RWPE2 (cell line): Measurements from ENCODE around the gene ANKS1B.
A peak's percentile ranks its signal among the peaks of the same experiment; 100 is the strongest.
"Not testable (repeated sequence)": the region's sequence is repeated elsewhere in the genome, so short reads cannot be mapped to it uniquely, and the experiment has no call there.

Experiments used
- ATAC-seq: fragments of 200-7000 bp; cut with Tn5 transposase; 3 replicates; pipeline ENCODE4 v1.9.1; 2021; ENCODE audit warnings: low read depth
- DNase-seq: peaks from one replicate; pipeline ENCODE4 v3.0.0-alpha.2; 2020; ENCODE audit warnings: low spot score
- H3K27ac ChIP-seq: fragments of 450-650 bp; 2 replicates; pipeline ENCODE4 v1.5.1; 2017; ENCODE audit warnings: mild to moderate bottlenecking; ENCODE audit not compliant: poor library complexity, severe bottlenecking
- H3K27me3 ChIP-seq: fragments of 250-450 bp; sonication (Bioruptor Pico); 2 replicates; pipeline ENCODE4 v1.5.1; 2021; ENCODE audit warnings: mild to moderate bottlenecking, moderate library complexity; ENCODE audit not compliant: insufficient read depth, poor library complexity, severe bottlenecking
- H3K36me3 ChIP-seq: fragments of 250-450 bp; sonication (Bioruptor Pico); 2 replicates; pipeline ENCODE4 v1.5.1; 2020; ENCODE audit warnings: low read depth, mild to moderate bottlenecking, moderate library complexity
- H3K4me1 ChIP-seq: fragments of 250-450 bp; sonication (Bioruptor Pico); 2 replicates; pipeline ENCODE4 v1.5.1; 2021; ENCODE audit warnings: mild to moderate bottlenecking, moderate library complexity; ENCODE audit not compliant: insufficient read depth, poor library complexity, severe bottlenecking
- H3K4me3 ChIP-seq: fragments of 250-450 bp; sonication (Bioruptor Pico); 2 replicates; pipeline ENCODE4 v1.5.1; 2021; ENCODE audit warnings: mild to moderate bottlenecking, moderate library complexity; ENCODE audit not compliant: severe bottlenecking
- H3K9me3 ChIP-seq: fragments of 250-450 bp; sonication (Bioruptor Pico); 2 replicates; pipeline ENCODE4 v1.5.1; 2021; ENCODE audit warnings: mild to moderate bottlenecking, moderate library complexity; ENCODE audit not compliant: severe bottlenecking
- TF ChIP-seq, protein P1 (sequence below): fragments of 450-650 bp; IDR thresholded peaks from one replicate; pipeline ENCODE4 v1.5.1; 2017; ENCODE audit warnings: mild to moderate bottlenecking, moderate library complexity; ENCODE audit not compliant: poor library complexity, severe bottlenecking

The ANKS1B gene

DNA sequence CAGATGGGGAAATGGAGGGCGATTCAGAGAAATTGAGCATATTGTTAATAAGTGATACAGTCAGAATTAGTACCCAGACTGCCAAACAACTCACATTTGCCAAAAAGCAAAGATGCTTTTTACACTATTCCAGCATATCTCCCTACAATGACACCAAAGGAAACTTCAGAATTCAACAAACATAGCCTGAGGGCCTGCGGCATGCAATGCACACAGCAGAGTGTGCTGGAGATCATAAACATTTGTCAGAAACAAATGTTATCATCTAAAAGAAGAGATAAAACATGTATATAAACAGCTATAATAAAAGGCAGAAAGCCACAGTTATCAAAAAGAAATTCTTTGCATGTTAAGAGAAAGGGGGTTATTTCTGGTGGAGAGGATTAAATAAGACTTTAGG lies 357.3 kb downstream of the ANKS1B start:
- no peak for DNase-seq
- no peaks in the 10 kb centered on the region for H3K4me1 ChIP-seq
- no peak overlapping the region for H3K4me3 ChIP-seq
- no peaks in the 10 kb centered on the region for H3K27me3 ChIP-seq
- no peaks in the 10 kb centered on the region for H3K9me3 ChIP-seq
- no peaks in the 10 kb centered on the region for H3K36me3 ChIP-seq
- no peak for ATAC-seq
- TF ChIP-seq, protein P1, sequence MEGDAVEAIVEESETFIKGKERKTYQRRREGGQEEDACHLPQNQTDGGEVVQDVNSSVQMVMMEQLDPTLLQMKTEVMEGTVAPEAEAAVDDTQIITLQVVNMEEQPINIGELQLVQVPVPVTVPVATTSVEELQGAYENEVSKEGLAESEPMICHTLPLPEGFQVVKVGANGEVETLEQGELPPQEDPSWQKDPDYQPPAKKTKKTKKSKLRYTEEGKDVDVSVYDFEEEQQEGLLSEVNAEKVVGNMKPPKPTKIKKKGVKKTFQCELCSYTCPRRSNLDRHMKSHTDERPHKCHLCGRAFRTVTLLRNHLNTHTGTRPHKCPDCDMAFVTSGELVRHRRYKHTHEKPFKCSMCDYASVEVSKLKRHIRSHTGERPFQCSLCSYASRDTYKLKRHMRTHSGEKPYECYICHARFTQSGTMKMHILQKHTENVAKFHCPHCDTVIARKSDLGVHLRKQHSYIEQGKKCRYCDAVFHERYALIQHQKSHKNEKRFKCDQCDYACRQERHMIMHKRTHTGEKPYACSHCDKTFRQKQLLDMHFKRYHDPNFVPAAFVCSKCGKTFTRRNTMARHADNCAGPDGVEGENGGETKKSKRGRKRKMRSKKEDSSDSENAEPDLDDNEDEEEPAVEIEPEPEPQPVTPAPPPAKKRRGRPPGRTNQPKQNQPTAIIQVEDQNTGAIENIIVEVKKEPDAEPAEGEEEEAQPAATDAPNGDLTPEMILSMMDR = no peak
- no peak overlapping the region for H3K27ac ChIP-seq

DNA sequence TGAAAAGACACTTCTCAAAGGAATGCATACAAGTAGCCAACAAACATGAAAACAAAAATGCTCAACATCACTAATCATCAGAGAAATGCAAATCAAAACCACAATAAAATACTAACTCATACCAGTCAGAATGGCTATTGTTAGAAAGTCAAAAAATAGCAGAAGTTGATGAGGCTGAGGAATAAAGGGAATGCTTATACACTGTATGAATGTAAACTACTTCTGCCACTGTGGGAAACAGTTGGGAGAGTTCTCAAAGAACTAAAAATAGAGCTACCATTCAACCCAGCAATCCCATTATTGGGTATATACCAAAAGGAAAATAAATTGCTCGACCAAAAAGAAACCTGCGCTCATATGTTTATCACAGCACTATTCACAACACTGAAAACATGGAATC lies 360.1 kb downstream of the ANKS1B start:
- not testable (repeated sequence) for H3K27me3 ChIP-seq

DNA sequence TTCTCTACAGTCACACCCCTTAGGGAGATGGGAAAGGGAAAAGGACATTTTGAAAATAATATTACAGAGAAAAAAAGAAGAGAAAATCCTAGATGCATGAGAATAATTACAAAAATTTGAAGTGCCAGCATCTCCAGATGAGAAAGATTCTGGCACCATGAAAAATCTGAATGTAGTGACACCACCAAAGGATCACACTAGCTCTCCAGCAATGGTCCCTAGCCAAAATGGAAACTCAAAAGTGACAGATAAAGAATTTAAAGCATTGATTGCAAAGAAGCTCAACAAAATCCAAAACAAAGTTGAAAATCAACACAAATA lies 364.6 kb downstream of the ANKS1B start:
- no peaks in the 10 kb centered on the region for H3K36me3 ChIP-seq
- DNase-seq (no peak), ATAC-seq (no peak)
- no peaks in the 10 kb centered on the region for H3K27me3 ChIP-seq
- no peak overlapping the region for H3K27ac ChIP-seq
- TF ChIP-seq, protein P1 = no peak
- no peaks in the 10 kb centered on the region for H3K4me1 ChIP-seq
- H3K4me3 ChIP-seq = no peak overlapping the region
- H3K9me3 ChIP-seq = peaks cover 6% of the 10 kb centered on the region

More for the DNA sequence above, 360.1 kb downstream of the ANKS1B start:
- not testable (repeated sequence) for ATAC-seq, H3K27ac ChIP-seq, DNase-seq, H3K4me1 ChIP-seq, H3K36me3 ChIP-seq, H3K9me3 ChIP-seq, H3K4me3 ChIP-seq

- TF ChIP-seq, protein P1 = peak; percentile 42
- peaks cover 6% of the 10 kb centered on the region for H3K9me3 ChIP-seq
- H3K27me3 ChIP-seq = no peaks in the 10 kb centered on the region
- no peaks in the 10 kb centered on the region for H3K36me3 ChIP-seq
- no peak overlapping the region for H3K27ac ChIP-seq
- no peak for DNase-seq
- no peaks in the 10 kb centered on the region for H3K4me1 ChIP-seq
- no peak overlapping the region for H3K4me3 ChIP-seq
- no peak for ATAC-seq
Observed at GRCh38 chr12:99619389-99620158, 365.2 kb downstream of the ANKS1B start.

- no peak for DNase-seq
- no peak overlapping the region for H3K27ac ChIP-seq
Observed at GRCh38 chr12:99618657-99619056, 366.1 kb downstream of the ANKS1B start.

More at GRCh38 chr12:99618657-99619056, 366.1 kb downstream of the ANKS1B start:
- Histone ChIP-seq H3K4me1 (no peaks in the 10 kb centered on the region), H3K36me3 (no peaks in the 10 kb centered on the region), H3K27me3 (no peaks in the 10 kb centered on the region), H3K4me3 (no peak overlapping the region), H3K9me3 (peaks cover 6% of the 10 kb centered on the region)
- no peak for ATAC-seq
- TF ChIP-seq, protein P1 = no peak
